ENCODE results near the gene GALNT2. TPM values are rescaled to one million over a fixed set of nuclear protein-coding genes. Genes with fewer than 3 reads are reported as not detected.
A peak's percentile ranks its signal among the peaks of the same experiment; 100 is the strongest.

The GALNT2 gene
- total and polyA plus RNA-seq, 4 donors = 47.5 to 182 (median 114) TPM

- 91% methylated on average over 18 of the region's 18 CpGs for WGBS
- Histone ChIP-seq H3K27me3 (ENCODE audit: control insufficient read depth in 4 of 4, insufficient read depth in 4 of 4, low read length in 3 of 4) (no peaks in the 10 kb centered on the region), H3K36me3 (ENCODE audit: control insufficient read depth in 4 of 4, insufficient read depth in 3 of 4, low read depth in 1 of 4, low read length in 3 of 4) (peaks cover 0 to 1% (median 0%) of the 10 kb centered on the region in 4 donors), H3K9ac (ENCODE audit: low read depth in 1 of 2, low read length in 2 of 2) (no peak overlapping the region), H3K9me3 (ENCODE audit: control insufficient read depth in 4 of 4, low read length in 3 of 4) (no peaks in the 10 kb centered on the region), H3K4me1 (ENCODE audit: control insufficient read depth in 4 of 4, insufficient read depth in 4 of 4, low read length in 3 of 4) (peaks cover 0 to 4% (median 3%) of the 10 kb centered on the region in 4 donors), H3K27ac (ENCODE audit: low read depth in 1 of 2, low read length in 2 of 2) (no peak overlapping the region), H3K4me3 (ENCODE audit: low read depth in 1 of 3, low read length in 3 of 3) (no peak overlapping the region)
- no peak for DNase-seq (ENCODE audit: low spot score)
- no peak for TF ChIP-seq EGR1 (IDR thresholded peaks at IDR 0.05; ENCODE audit: low read depth in 2 of 2)
- TF ChIP-seq HNF4G (IDR thresholded peaks at IDR 0.05) = no peak
- no peak for TF ChIP-seq MAX (IDR thresholded peaks at IDR 0.05)
- no peak for TF ChIP-seq ATF3 (IDR thresholded peaks at IDR 0.05)
- no peak for TF ChIP-seq SP1 (IDR thresholded peaks at IDR 0.05)
- TF ChIP-seq YY1 (IDR thresholded peaks at IDR 0.05) = no peak
- no peak for TF ChIP-seq FOXA2 (IDR thresholded peaks at IDR 0.05)
- TF ChIP-seq RXRA (IDR thresholded peaks at IDR 0.05) = no peak
- TF ChIP-seq GABPA (IDR thresholded peaks at IDR 0.05 in 1 of 2, conservative IDR thresholded peaks at IDR 0.05 in 1 of 2) = no peak
- TF ChIP-seq HNF4A (conservative IDR thresholded peaks at IDR 0.05) = no peak
- no peak for TF ChIP-seq TAF1 (conservative IDR thresholded peaks at IDR 0.05)
- TF ChIP-seq CTCF (IDR thresholded peaks at IDR 0.05; ENCODE audit: low read depth, low read length, missing input control) = no peak
These were observed 157.3 kb downstream of the GALNT2 start for GRCh38 chr1:230224101-230224960.

- no peaks in the 10 kb centered on the region for H3K27me3 ChIP-seq (ENCODE audit: control insufficient read depth in 4 of 4, insufficient read depth in 4 of 4, low read length in 3 of 4)
- TF ChIP-seq ATF3 (IDR thresholded peaks at IDR 0.05) (peak; percentile 60), TAF1 (conservative IDR thresholded peaks at IDR 0.05) (no peak), RXRA (IDR thresholded peaks at IDR 0.05) (peak; percentile 84 to 89), RAD21 (IDR thresholded peaks at IDR 0.05) (peak in 1 of 2 donors; percentile 30)
- no peak overlapping the region for H3K4me3 ChIP-seq (ENCODE audit: low read depth in 1 of 3, low read length in 3 of 3)
- 82% methylated on average over 16 of the region's 16 CpGs for WGBS
- peaks cover 0 to 5% (median 0%) of the 10 kb centered on the region in 4 donors for H3K36me3 ChIP-seq (ENCODE audit: control insufficient read depth in 4 of 4, insufficient read depth in 3 of 4, low read depth in 1 of 4, low read length in 3 of 4)
- no peak overlapping the region for H3K9ac ChIP-seq (ENCODE audit: low read depth in 1 of 2, low read length in 2 of 2)
- no peak overlapping the region for H3K27ac ChIP-seq (ENCODE audit: low read depth in 1 of 2, low read length in 2 of 2)
- no peak for DNase-seq (ENCODE audit: low spot score)
- peaks cover 4 to 12% (median 8%) of the 10 kb centered on the region in 4 donors for H3K4me1 ChIP-seq (ENCODE audit: control insufficient read depth in 4 of 4, insufficient read depth in 4 of 4, low read length in 3 of 4)
- H3K9me3 ChIP-seq (ENCODE audit: control insufficient read depth in 4 of 4, low read length in 3 of 4) = no peaks in the 10 kb centered on the region
These were observed 159.2 kb downstream of the GALNT2 start for GRCh38 chr1:230226007-230226800.
